H9 (cell line): ENCODE data around the gene PIGX. TPM values are rescaled to one million over a fixed set of nuclear protein-coding genes. Genes with fewer than 3 reads are reported as not detected.

Source experiments
- DNase-seq: peaks from one replicate; pipeline ENCODE4 v3.0.0-alpha.2; 2017
- H2AFZ ChIP-seq: one replicate; pipeline ENCODE4 v1.6.1; 2013; ENCODE audit warnings: mild to moderate bottlenecking, low read length, control low read depth, moderate library complexity
- H2AK5ac ChIP-seq: 2 replicates; pipeline ENCODE4 v1.6.1; 2013; ENCODE audit warnings: low read length, control low read depth, mixed read lengths; ENCODE audit not compliant: insufficient read length
- H2BK120ac ChIP-seq: one replicate; pipeline ENCODE4 v1.6.1; 2013; ENCODE audit warnings: low read depth, mild to moderate bottlenecking, low read length, control low read depth, inconsistent platforms; ENCODE audit not compliant: poor library complexity, severe bottlenecking
- H2BK12ac ChIP-seq: 2 replicates; pipeline ENCODE4 v1.6.1; 2013; ENCODE audit warnings: low read length, control low read depth, mixed read lengths, low read depth; ENCODE audit not compliant: insufficient read length
- H2BK15ac ChIP-seq: 2 replicates; pipeline ENCODE4 v1.6.1; 2013; ENCODE audit warnings: low read depth, low read length, control low read depth
- H2BK20ac ChIP-seq: one replicate; pipeline ENCODE4 v1.6.1; 2013; ENCODE audit warnings: low read depth, mild to moderate bottlenecking, low read length, control low read depth, inconsistent platforms; ENCODE audit not compliant: poor library complexity, severe bottlenecking
- H2BK5ac ChIP-seq: 2 replicates; pipeline ENCODE4 v1.6.1; 2013; ENCODE audit warnings: low read length, control low read depth, mixed read lengths; ENCODE audit not compliant: insufficient read length
- H3K14ac ChIP-seq: 2 replicates; pipeline ENCODE4 v1.6.1; 2013; ENCODE audit warnings: low read length, control low read depth; ENCODE audit not compliant: insufficient read depth
- H3K18ac ChIP-seq: 2 replicates; pipeline ENCODE4 v1.6.1; 2013; ENCODE audit warnings: low read depth, mild to moderate bottlenecking, mixed read lengths, low read length, control low read depth; ENCODE audit not compliant: insufficient read length
- H3K23ac ChIP-seq: 2 replicates; pipeline ENCODE4 v1.6.1; 2013; ENCODE audit warnings: low read length, control low read depth, mixed read lengths, low read depth; ENCODE audit not compliant: insufficient read length
- H3K23me2 ChIP-seq: 2 replicates; pipeline ENCODE4 v1.6.1; 2013; ENCODE audit warnings: low read depth, mild to moderate bottlenecking, mixed read lengths, low read length, control low read depth; ENCODE audit not compliant: insufficient read length, poor library complexity, severe bottlenecking
- H3K27ac ChIP-seq: 2 replicates; pipeline ENCODE4 v1.5.1; 2013; ENCODE audit warnings: low read length, control low read depth, mixed read lengths, low read depth; ENCODE audit not compliant: insufficient read length
- H3K27me3 ChIP-seq: 2 replicates; pipeline ENCODE4 v1.6.1; 2013; ENCODE audit warnings: low read length, control low read depth, inconsistent platforms; ENCODE audit not compliant: insufficient read depth
- H3K4ac ChIP-seq: 2 replicates; pipeline ENCODE4 v1.6.1; 2013; ENCODE audit warnings: low read depth, mild to moderate bottlenecking, control low read depth, inconsistent platforms, low read length, moderate library complexity
- H3K4me1 ChIP-seq: 2 replicates; pipeline ENCODE4 v1.6.1; 2013; ENCODE audit warnings: low read length, control low read depth, inconsistent platforms; ENCODE audit not compliant: insufficient read depth
- H3K4me2 ChIP-seq: 2 replicates; pipeline ENCODE4 v1.6.1; 2013; ENCODE audit warnings: low read length, control low read depth, mixed read lengths; ENCODE audit not compliant: insufficient read length, insufficient read depth
- H3K56ac ChIP-seq: 2 replicates; pipeline ENCODE4 v1.6.1; 2013; ENCODE audit warnings: low read depth, mild to moderate bottlenecking, mixed read lengths, low read length, control low read depth; ENCODE audit not compliant: insufficient read length
- H3K79me1 ChIP-seq: 2 replicates; pipeline ENCODE4 v1.6.1; 2013; ENCODE audit warnings: low read depth, mild to moderate bottlenecking, moderate library complexity, low read length, control low read depth, inconsistent platforms; ENCODE audit not compliant: insufficient read depth, poor library complexity, severe bottlenecking
- H3K79me2 ChIP-seq: 2 replicates; pipeline ENCODE4 v1.6.1; 2013; ENCODE audit warnings: low read length, control low read depth, inconsistent platforms; ENCODE audit not compliant: insufficient read depth
- H3K9ac ChIP-seq: 2 replicates; pipeline ENCODE4 v1.6.1; 2013; ENCODE audit warnings: low read length, control low read depth, mixed read lengths; ENCODE audit not compliant: insufficient read length; ENCODE audit errors: extremely low read depth
- H3K9me3 ChIP-seq: one replicate; pipeline ENCODE4 v1.6.1; 2013; ENCODE audit warnings: low read depth, low read length, inconsistent platforms; ENCODE audit not compliant: control insufficient read depth
- H3T11ph ChIP-seq: one replicate; pipeline ENCODE4 v1.6.1; 2013; ENCODE audit warnings: mild to moderate bottlenecking, low read length, control low read depth, inconsistent platforms
- H4K20me1 ChIP-seq: one replicate; pipeline ENCODE4 v1.6.1; 2013; ENCODE audit not compliant: control insufficient read depth, insufficient read length, insufficient read depth
- H4K5ac ChIP-seq: 2 replicates; pipeline ENCODE4 v1.6.1; 2013; ENCODE audit warnings: low read depth, mild to moderate bottlenecking, mixed read lengths, low read length, control low read depth; ENCODE audit not compliant: insufficient read length
- H4K8ac ChIP-seq: replicated peaks from 2 replicates; pipeline ENCODE4 v1.6.1; 2013; ENCODE audit warnings: low read length, control low read depth, mixed read lengths, low read depth; ENCODE audit not compliant: insufficient read length
- H4K91ac ChIP-seq: 2 replicates; pipeline ENCODE4 v1.6.1; 2013; ENCODE audit warnings: low read depth, mild to moderate bottlenecking, moderate library complexity, mixed read lengths, low read length, control low read depth; ENCODE audit not compliant: insufficient read length
- H3K27ac Mint-ChIP-seq, 3 experiments: 2 replicates in 2 of 3; 3 replicates in 1 of 3; pipeline ENCODE4 v1.8.0; 2020 to 2021; ENCODE audit warnings: mixed read lengths in 3 of 3, mild to moderate bottlenecking in 1 of 3, moderate library complexity in 1 of 3
- H3K27me3 Mint-ChIP-seq: 2 replicates; pipeline ENCODE4 v1.8.0; 2021; ENCODE audit warnings: low read depth, mild to moderate bottlenecking, moderate library complexity, mixed read lengths
- H3K36me3 Mint-ChIP-seq, 3 experiments: 2 replicates in 2 of 3; 3 replicates in 1 of 3; pipeline ENCODE4 v1.8.0; 2020 to 2021; ENCODE audit warnings: low read depth in 3 of 3, mixed read lengths in 3 of 3; ENCODE audit not compliant: insufficient read depth in 1 of 3
- H3K4me1 Mint-ChIP-seq, 2 experiments: 2 replicates each; pipeline ENCODE4 v1.8.0; 2020; ENCODE audit warnings: mixed read lengths in 2 of 2
- H3K4me3 Mint-ChIP-seq, 2 experiments: 2 replicates in 1 of 2; 3 replicates in 1 of 2; pipeline ENCODE4 v1.8.0; 2020 to 2021; ENCODE audit warnings: mild to moderate bottlenecking in 2 of 2, mixed read lengths in 2 of 2, moderate library complexity in 1 of 2
- H3K9me3 Mint-ChIP-seq, 2 experiments: 2 replicates in 1 of 2; 3 replicates in 1 of 2; pipeline ENCODE4 v1.8.0; 2020; ENCODE audit warnings: mild to moderate bottlenecking in 2 of 2, mixed read lengths in 2 of 2, moderate library complexity in 1 of 2
- CTCF ChIP-seq: fragments of 200-600 bp; sonication (generic); conservative IDR thresholded peaks from 3 replicates; pipeline ENCODE4 v1.8.0; 2021; ENCODE audit warnings: antibody characterized with exemption, mild to moderate bottlenecking
- WGBS: extraction: QIAGEN DNeasy Blood & Tissue Kit; methylation state at CpG from one replicate; pipeline ENCODE4 v1.1.7; 2013; ENCODE audit warnings: missing lambda C conversion rate, low lambda C conversion rate, mixed read lengths; ENCODE audit not compliant: insufficient read length; ENCODE audit errors: extremely low coverage; 5-methylcytosine and 5-hydroxymethylcytosine counted together
- total RNA-seq: library from RNA; stranded (reverse); gene quantifications from 2 replicates; pipeline ENCODE4 v1.2.1, GENCODE V29; 2021

The PIGX gene
- total RNA-seq, 1 experiment from 2014 or later, result 20.0 TPM

DNA sequence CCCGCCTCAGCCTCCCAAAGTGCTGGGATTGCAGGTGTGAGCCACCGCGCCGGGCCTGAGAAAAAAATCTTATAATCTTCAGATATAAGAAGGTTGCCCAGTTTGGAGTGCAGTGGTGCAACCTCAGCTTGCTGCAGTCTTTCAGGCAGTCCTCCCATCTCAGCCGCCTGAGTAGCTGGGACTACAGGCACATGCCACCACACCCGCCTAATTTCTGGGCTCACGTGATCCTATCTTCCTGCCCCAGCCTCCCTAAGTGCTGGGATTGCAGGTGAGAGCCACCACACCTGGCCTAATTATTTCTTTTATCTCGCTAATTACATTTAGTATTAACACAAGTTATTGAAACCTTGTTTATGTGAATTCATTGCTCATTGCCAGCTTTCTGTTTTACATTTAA, 41.0 kb downstream of the PIGX start:
- H3K4ac ChIP-seq, result no peak overlapping the region
- Mint-ChIP-seq H3K9me3 (peaks cover 26 to 36% of the 10 kb centered on the region in 2 experiments), H3K4me3 (no peak overlapping the region), H3K36me3 (peaks cover 55 to 61% (median 57%) of the 10 kb centered on the region in 3 experiments), H3K4me1 (peaks cover 6 to 14% of the 10 kb centered on the region in 2 experiments; a peak in 3 of 4 replicates), H3K27me3 (no peaks in the 10 kb centered on the region), H3K27ac (no peak overlapping the region; a peak in 1 of 7 replicates)
- no peak overlapping the region for H2BK12ac ChIP-seq
- H3T11ph ChIP-seq, result no peak overlapping the region
- no CpG with 5 or more reads among the region's 8 CpGs for WGBS
- peaks cover 11% of the 10 kb centered on the region for H3K9me3 ChIP-seq
- DNase-seq, result no peak
- no peak for TF ChIP-seq CTCF
- no peak overlapping the region for H2BK120ac ChIP-seq
- H4K8ac ChIP-seq, result no peak overlapping the region
- no peak overlapping the region for H4K91ac ChIP-seq
- no peak overlapping the region for H4K5ac ChIP-seq
- no peak overlapping the region for H2BK15ac ChIP-seq
- no peak overlapping the region for H2BK5ac ChIP-seq
- no peak overlapping the region for H3K56ac ChIP-seq
- no peak overlapping the region for H3K23ac ChIP-seq
- H3K18ac ChIP-seq, result no peak overlapping the region
- no peak overlapping the region for H3K27ac ChIP-seq
- no peak overlapping the region for H2AK5ac ChIP-seq
- H3K79me2 ChIP-seq, result peaks cover 53% of the 10 kb centered on the region
- H3K9ac ChIP-seq, result no peak overlapping the region
- H2BK20ac ChIP-seq, result no peak overlapping the region
- no peak overlapping the region for H2AFZ ChIP-seq
- H3K4me2 ChIP-seq, result no peak overlapping the region
- H3K79me1 ChIP-seq, result peaks cover 16% of the 10 kb centered on the region
- H4K20me1 ChIP-seq, result no peaks in the 10 kb centered on the region
- no peaks in the 10 kb centered on the region for H3K23me2 ChIP-seq
- peaks cover 3% of the 10 kb centered on the region; the same call in 1 of the 2 replicates for H3K4me1 ChIP-seq
- H3K14ac ChIP-seq, result no peak overlapping the region
- H3K27me3 ChIP-seq, result no peaks in the 10 kb centered on the region
